BLaER1 (cell line): ENCODE results near the gene CECR2.

Experiments
- H3K27ac ChIP-seq: shearing (Covaris generic); formaldehyde crosslinking; 2 replicates; pipeline ENCODE4 v1.8.1; 2022
- H3K27me3 ChIP-seq: shearing (Covaris generic); formaldehyde crosslinking; 2 replicates; pipeline ENCODE4 v1.8.1; 2022
- H3K36me3 ChIP-seq: shearing (Covaris generic); formaldehyde crosslinking; 2 replicates; pipeline ENCODE4 v1.8.1; 2022
- H3K4me1 ChIP-seq: shearing (Covaris generic); formaldehyde crosslinking; 2 replicates; pipeline ENCODE4 v1.8.1; 2022
- H3K4me2 ChIP-seq: shearing (Covaris generic); formaldehyde crosslinking; 2 replicates; pipeline ENCODE4 v1.8.1; 2022
- H3K4me3 ChIP-seq: shearing (Covaris generic); formaldehyde crosslinking; 2 replicates; pipeline ENCODE4 v1.8.1; 2022
- H3K9ac ChIP-seq: shearing (Covaris generic); formaldehyde crosslinking; 2 replicates; pipeline ENCODE4 v1.8.1; 2022
- H3K9me3 ChIP-seq: shearing (Covaris generic); formaldehyde crosslinking; 2 replicates; pipeline ENCODE4 v1.8.1; 2022
- H4K20me1 ChIP-seq: shearing (Covaris generic); formaldehyde crosslinking; 2 replicates; pipeline ENCODE4 v1.8.1; 2022
- Cebpa-rat ChIP-seq: shearing (Covaris generic); IDR thresholded peaks from 2 replicates; pipeline ENCODE4 v1.8.1; 2022

The CECR2 gene

GRCh38 chr22:17436981-17437412 lies 67.7 kb downstream of the CECR2 start:
- peak overlapping the region; percentile 41 for H3K4me3 ChIP-seq
- peaks cover 39% of the 10 kb centered on the region for H3K4me1 ChIP-seq
- H3K36me3 ChIP-seq = no peaks in the 10 kb centered on the region
- H4K20me1 ChIP-seq = no peaks in the 10 kb centered on the region
- H3K9me3 ChIP-seq = no peaks in the 10 kb centered on the region
- peak overlapping the region; percentile 72 for H3K27ac ChIP-seq
- TF ChIP-seq Cebpa-rat = no peak
- H3K27me3 ChIP-seq = no peaks in the 10 kb centered on the region
- H3K4me2 ChIP-seq = peak overlapping the region; percentile 87
- H3K9ac ChIP-seq = peak overlapping the region; percentile 62; the same call in 1 of the 2 replicates

GRCh38 chr22:17438026-17438425 lies 68.8 kb downstream of the CECR2 start:
- Histone ChIP-seq H4K20me1 (no peaks in the 10 kb centered on the region), H3K4me2 (no peak overlapping the region), H3K4me1 (peaks cover 31% of the 10 kb centered on the region), H3K9ac (no peak overlapping the region), H3K4me3 (no peak overlapping the region), H3K36me3 (no peaks in the 10 kb centered on the region), H3K27me3 (no peaks in the 10 kb centered on the region), H3K9me3 (no peaks in the 10 kb centered on the region), H3K27ac (no peak overlapping the region)
- no peak for TF ChIP-seq Cebpa-rat

GRCh38 chr22:17441326-17441725 lies 72.1 kb downstream of the CECR2 start:
- Histone ChIP-seq H3K27me3 (no peaks in the 10 kb centered on the region), H3K4me1 (peaks cover 14% of the 10 kb centered on the region), H3K9me3 (no peaks in the 10 kb centered on the region), H3K4me2 (no peak overlapping the region), H3K36me3 (no peaks in the 10 kb centered on the region), H4K20me1 (no peaks in the 10 kb centered on the region), H3K9ac (no peak overlapping the region), H3K27ac (no peak overlapping the region), H3K4me3 (no peak overlapping the region)
- no peak for TF ChIP-seq Cebpa-rat

- Histone ChIP-seq H3K4me3 (no peak overlapping the region), H3K27ac (no peak overlapping the region), H3K4me1 (no peaks in the 10 kb centered on the region), H3K4me2 (no peak overlapping the region), H3K27me3 (no peaks in the 10 kb centered on the region), H3K9ac (no peak overlapping the region), H3K36me3 (no peaks in the 10 kb centered on the region), H3K9me3 (peaks cover 8% of the 10 kb centered on the region; the same call in 1 of the 2 replicates), H4K20me1 (no peaks in the 10 kb centered on the region)
- TF ChIP-seq Cebpa-rat = no peak
Measured at GRCh38 chr22:17443405-17444203, 74.3 kb downstream of the CECR2 start.

- H3K9me3 ChIP-seq = peaks cover 8% of the 10 kb centered on the region; the same call in 1 of the 2 replicates
- H3K4me3 ChIP-seq = no peak overlapping the region
- no peak overlapping the region for H3K27ac ChIP-seq
- H3K27me3 ChIP-seq = no peaks in the 10 kb centered on the region
- no peaks in the 10 kb centered on the region for H3K4me1 ChIP-seq
- H3K4me2 ChIP-seq = no peak overlapping the region
- no peak overlapping the region for H3K9ac ChIP-seq
- TF ChIP-seq Cebpa-rat = no peak
- no peaks in the 10 kb centered on the region for H4K20me1 ChIP-seq
- no peaks in the 10 kb centered on the region for H3K36me3 ChIP-seq
Measured at GRCh38 chr22:17444204-17444504, 74.9 kb downstream of the CECR2 start.

- no peaks in the 10 kb centered on the region for H3K36me3 ChIP-seq
- TF ChIP-seq Cebpa-rat = no peak
- H3K27me3 ChIP-seq = no peaks in the 10 kb centered on the region
- H4K20me1 ChIP-seq = no peaks in the 10 kb centered on the region
- no peak overlapping the region for H3K4me2 ChIP-seq
- H3K9me3 ChIP-seq = peaks cover 8% of the 10 kb centered on the region; the same call in 1 of the 2 replicates
- H3K4me3 ChIP-seq = no peak overlapping the region
- no peak overlapping the region for H3K9ac ChIP-seq
- H3K27ac ChIP-seq = no peak overlapping the region
- no peaks in the 10 kb centered on the region for H3K4me1 ChIP-seq
Measured at GRCh38 chr22:17446698-17447097, 77.4 kb downstream of the CECR2 start.

- H3K36me3 ChIP-seq = no peaks in the 10 kb centered on the region
- H4K20me1 ChIP-seq = no peaks in the 10 kb centered on the region
- H3K4me3 ChIP-seq = no peak overlapping the region
- peaks cover 21% of the 10 kb centered on the region for H3K9me3 ChIP-seq
- no peak overlapping the region for H3K27ac ChIP-seq
- H3K4me2 ChIP-seq = no peak overlapping the region
- no peak overlapping the region for H3K9ac ChIP-seq
- no peak for TF ChIP-seq Cebpa-rat
- H3K27me3 ChIP-seq = no peaks in the 10 kb centered on the region
- H3K4me1 ChIP-seq = no peaks in the 10 kb centered on the region
Measured at GRCh38 chr22:17451316-17451715, 82.1 kb downstream of the CECR2 start.

GRCh38 chr22:17460895-17461294 lies 91.6 kb downstream of the CECR2 start:
- Histone ChIP-seq H3K27me3 (no peaks in the 10 kb centered on the region), H3K4me3 (no peak overlapping the region), H3K9me3 (no peaks in the 10 kb centered on the region), H3K27ac (no peak overlapping the region), H3K4me1 (peaks cover 21% of the 10 kb centered on the region), H3K4me2 (no peak overlapping the region), H3K36me3 (no peaks in the 10 kb centered on the region), H3K9ac (no peak overlapping the region), H4K20me1 (no peaks in the 10 kb centered on the region)
- no peak for TF ChIP-seq Cebpa-rat

GRCh38 chr22:17470880-17471500 lies 101.7 kb downstream of the CECR2 start:
- no peak overlapping the region for H3K27ac ChIP-seq
- no peak overlapping the region for H3K9ac ChIP-seq
- no peak for TF ChIP-seq Cebpa-rat
- no peak overlapping the region for H3K4me2 ChIP-seq
- no peaks in the 10 kb centered on the region for H3K4me1 ChIP-seq
- H3K36me3 ChIP-seq = no peaks in the 10 kb centered on the region
- no peaks in the 10 kb centered on the region for H3K9me3 ChIP-seq
- H3K4me3 ChIP-seq = no peak overlapping the region
- no peaks in the 10 kb centered on the region for H4K20me1 ChIP-seq
- no peaks in the 10 kb centered on the region for H3K27me3 ChIP-seq

GRCh38 chr22:17471886-17472535 lies 102.8 kb downstream of the CECR2 start:
- H3K27me3 ChIP-seq = no peaks in the 10 kb centered on the region
- no peak for TF ChIP-seq Cebpa-rat

More at GRCh38 chr22:17471886-17472535, 102.8 kb downstream of the CECR2 start:
- Histone ChIP-seq H3K4me1 (peaks cover 9% of the 10 kb centered on the region), H3K9me3 (no peaks in the 10 kb centered on the region), H3K9ac (no peak overlapping the region), H3K36me3 (no peaks in the 10 kb centered on the region), H3K4me3 (no peak overlapping the region), H3K27ac (no peak overlapping the region), H4K20me1 (no peaks in the 10 kb centered on the region), H3K4me2 (no peak overlapping the region)
